IPS-NIHi11 (cell line): Measurements from ENCODE around the gene CLEC1A.

ENCODE experiments used
- DNase-seq: peaks from one replicate; pipeline ENCODE4 v3.0.0; 2012; ENCODE audit warnings: mixed read lengths, low spot score

CLEC1A gene

DNA sequence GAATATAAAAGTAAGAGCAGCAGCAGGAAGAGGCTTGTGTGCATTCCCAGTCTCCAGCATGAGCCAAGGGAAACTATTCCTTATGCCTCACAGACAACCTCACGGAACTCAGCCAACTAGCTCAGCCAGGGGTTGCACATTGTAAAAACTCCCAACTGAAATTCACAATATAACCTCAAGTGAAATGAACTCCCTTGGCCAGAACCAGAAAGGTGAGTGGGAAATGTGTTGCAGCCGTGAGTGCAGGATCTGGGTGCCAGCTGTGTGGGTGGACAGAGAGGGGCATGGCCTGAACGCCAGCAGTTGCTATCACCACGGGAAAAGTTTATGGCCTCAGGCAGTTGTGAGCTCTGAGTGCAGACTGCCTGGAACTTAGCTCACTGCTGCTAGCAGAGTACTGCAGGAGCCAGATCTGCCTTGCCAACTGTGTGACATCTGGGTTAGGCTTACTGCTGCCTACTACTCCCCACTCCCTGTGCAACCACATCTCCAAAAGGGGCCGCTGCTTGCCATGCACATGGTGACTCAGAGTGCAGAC lies 2.3 kb upstream of the CLEC1A start:
- no peak for DNase-seq

DNA sequence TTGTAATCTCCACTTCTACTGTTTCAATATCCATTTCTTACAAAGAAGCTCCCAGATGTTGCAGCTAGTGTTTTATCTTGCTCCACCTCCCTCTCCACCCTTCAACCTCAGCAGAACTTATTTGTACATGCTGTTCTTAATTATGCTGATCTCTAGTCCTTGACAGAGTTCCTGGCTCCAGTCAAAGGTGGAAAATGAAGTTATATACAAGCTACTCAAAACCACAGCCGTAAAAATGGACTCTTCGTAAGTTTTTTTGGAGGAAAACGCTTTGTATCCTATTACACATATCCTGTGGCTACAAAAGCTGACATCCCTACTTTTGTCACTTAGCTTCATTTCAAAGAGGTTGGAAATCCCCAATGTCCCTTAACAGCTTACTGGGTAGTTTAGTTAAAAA lies 1.3 kb downstream of the CLEC1A start:
- no peak for DNase-seq

DNA sequence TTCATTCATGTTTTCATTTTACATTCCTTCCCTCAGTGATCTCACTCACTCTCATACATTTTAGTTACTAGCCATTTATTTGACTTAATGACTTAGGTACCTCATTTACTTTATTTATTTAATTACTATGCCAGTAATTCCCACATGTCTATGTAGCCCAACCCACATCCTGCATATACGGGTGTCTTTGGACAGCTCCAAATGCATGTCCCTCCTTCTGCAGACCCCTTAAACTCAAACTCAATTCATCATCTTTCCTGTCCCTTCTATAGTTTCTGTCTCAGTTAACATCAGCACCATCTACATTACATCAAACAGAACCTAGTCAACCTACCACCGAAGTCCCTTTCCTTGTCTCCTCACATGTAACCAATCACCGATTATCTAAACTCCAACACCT lies 2.8 kb downstream of the CLEC1A start:
- DNase-seq = no peak

DNA sequence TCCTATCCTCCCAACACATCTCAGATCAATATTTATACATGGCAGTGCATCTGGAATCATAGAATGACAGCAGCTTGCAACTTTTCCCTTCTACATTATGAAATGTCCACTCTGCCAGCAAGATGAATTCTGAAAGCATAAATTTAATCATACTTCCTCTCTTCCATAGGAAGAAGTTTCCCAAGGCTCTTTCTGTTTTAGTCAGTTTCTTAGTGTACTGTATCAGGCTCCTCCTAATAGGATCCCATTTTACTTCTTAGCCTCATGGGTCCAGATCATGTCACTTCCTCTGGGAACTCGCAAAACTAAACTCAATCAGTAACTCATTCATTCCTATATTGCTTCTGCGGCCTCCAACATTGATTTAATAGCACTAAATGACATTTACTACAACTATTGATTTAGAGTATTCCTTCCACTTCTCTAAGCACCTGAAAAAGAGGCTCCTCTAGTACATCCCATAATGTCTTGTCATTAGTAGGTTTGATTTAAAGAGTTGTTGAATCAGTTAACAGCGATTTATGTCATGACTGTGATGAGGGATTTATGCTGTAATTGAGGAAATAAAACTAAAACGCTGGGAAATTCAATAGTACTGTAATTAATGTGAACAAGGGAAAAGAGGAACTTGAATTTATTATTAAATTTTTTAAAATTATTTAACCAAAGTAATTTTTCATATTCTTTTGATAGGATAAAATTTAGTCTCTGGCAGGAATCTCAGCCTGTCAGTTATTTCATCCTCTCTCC lies 4.0 kb downstream of the CLEC1A start:
- no peak for DNase-seq

DNA sequence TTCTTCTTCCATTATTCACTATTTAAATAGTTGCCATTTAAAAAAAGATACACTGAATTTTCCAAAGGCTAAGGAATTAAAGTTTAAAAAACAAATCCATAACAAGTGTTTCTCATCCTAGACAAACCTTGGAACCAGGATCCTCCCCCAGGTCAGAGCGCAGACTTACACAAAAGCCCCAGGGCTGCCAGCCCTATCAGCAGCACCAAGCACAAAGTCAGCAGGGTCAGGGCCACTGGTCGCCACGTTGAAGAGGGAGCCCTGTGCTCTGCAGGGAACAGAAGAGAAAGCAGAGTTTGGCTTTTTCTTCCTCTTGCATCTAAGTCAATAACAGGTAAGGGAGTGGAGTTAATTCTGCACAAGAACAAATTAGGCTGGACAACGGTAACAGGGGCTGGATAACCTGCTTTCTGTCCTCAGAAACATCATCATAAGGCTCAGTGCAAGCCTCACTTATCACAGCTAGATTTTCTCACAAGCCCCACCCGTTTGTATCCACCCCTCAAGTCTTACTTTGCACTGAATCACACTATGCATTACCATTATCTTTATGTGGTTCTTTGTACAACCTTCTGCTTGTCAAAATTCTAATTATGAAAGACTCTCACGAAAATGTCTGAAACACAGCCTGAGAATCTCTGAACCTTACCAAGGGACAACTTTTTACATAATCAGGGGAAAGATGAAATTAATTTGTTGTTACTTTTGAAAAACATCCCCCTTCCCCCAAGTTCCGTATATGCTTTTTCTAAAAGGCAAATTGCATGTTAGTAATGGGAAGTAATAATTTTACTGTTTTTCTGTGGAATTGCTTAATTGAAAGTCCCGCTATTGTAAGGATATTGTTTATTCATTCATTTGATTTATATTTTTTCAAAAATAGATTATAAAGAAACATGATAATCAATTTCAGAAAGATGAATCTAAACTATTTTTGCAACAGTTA lies 9.6 kb downstream of the CLEC1A start:
- DNase-seq = no peak

DNA sequence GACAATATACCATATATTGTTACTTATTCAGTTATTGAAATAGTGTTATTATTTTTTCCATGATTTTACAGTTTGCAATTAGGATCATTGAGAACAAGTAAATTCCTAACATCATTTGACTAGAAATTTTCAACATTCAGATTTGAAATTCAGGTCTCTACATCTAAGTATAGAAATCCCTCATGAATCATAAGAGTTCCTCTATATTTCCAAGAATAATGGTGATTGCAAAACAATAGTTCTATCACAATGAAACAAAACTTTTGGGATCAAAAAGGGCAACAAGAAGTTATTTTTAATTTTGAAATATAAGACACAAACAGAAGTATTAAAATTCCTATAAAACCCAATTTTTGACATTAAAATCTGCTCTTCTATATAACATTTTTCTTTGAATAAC lies 10.8 kb downstream of the CLEC1A start:
- DNase-seq = no peak

- DNase-seq = no peak
These were observed 12.4 kb downstream of the CLEC1A start for GRCh38 chr12:10086387-10086786.

- no peak for DNase-seq
These were observed 14.1 kb downstream of the CLEC1A start for GRCh38 chr12:10084733-10085132.

- DNase-seq = no peak
These were observed 16.5 kb downstream of the CLEC1A start for GRCh38 chr12:10082117-10082874.

DNA sequence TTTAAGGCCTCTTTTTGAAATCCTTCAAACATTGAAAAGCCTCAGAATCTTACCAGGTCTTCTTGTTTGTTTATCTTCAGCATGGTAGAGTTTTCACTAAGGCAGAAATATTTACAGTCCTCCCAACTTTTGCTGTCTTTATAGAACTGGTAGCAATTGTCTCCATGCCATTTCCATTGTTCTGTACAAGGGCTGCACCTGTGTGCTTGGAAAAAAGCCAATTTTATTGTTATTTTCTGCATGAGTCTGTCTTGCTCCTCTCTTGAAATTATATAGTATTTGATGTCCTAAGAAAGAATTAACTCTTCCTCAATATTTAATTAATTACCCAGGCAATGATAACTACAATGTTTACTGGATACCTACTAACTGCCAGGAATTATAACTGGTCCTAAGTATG lies 23.3 kb downstream of the CLEC1A start:
- no peak for DNase-seq

GRCh38 chr12:10073261-10073660 lies 25.5 kb downstream of the CLEC1A start:
- DNase-seq = no peak

DNA sequence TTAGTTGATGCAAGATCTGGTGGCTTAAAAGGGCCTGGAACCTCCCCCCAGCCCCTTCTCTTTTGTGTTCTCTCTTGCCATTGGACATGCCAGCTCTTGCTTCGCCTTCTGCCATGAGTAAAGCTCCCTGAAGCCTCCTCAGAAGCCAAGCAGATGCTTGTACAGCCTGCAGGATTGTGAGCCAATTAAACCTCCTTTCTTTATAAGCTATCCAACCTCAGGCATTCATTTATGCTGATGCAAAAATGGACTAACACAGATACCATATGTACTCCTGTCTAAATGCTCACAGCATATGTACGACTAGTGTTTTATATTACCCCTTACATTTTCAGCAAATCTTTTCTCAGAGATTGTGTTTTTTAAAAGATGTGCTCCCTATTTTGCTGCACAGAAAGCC lies 26.7 kb downstream of the CLEC1A start:
- DNase-seq = no peak

- no peak for DNase-seq
These were observed 28.4 kb downstream of the CLEC1A start for GRCh38 chr12:10070380-10070779.

GRCh38 chr12:10069976-10070375 lies 28.8 kb downstream of the CLEC1A start:
- no peak for DNase-seq

- no peak for DNase-seq
These were observed 29.7 kb downstream of the CLEC1A start for GRCh38 chr12:10069099-10069498.

DNA sequence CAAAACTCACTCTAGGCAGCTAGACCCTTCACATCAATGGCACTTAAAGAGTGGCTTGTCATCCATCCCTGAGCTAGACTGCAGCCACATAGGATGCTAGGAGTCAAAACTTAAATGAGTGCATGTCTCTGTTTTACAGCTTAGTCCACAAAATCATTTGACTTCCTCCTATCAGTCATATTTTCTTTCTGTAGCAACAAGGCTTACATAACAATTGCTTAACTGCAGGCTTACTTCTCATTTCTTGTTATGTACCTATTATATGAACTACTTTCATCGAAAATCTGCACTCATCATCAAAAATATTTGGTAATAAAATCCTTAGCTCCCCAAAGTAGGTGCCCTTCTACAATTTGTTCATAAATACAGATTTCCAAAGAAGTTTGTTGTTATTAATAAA lies 30.1 kb downstream of the CLEC1A start:
- DNase-seq = no peak

DNA sequence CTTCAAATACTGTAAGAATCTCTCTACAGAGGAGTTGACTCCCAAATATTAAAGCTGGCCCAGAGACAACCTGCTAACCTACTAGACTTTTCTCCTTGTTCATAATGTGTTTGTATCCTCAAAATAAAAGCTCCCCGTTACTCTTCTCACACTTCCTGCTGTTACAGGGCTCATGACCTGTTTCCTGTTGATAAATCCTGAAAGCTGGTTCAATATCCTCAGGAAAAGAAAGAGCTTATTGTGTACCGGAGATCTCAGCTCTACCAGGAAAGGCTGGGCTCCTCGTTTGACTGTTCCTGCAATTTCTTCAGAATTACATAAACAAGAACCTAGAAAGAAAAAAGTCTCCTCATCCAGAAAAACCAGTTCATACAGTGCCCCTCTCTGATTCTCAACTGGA lies 30.8 kb downstream of the CLEC1A start:
- DNase-seq = no peak

DNA sequence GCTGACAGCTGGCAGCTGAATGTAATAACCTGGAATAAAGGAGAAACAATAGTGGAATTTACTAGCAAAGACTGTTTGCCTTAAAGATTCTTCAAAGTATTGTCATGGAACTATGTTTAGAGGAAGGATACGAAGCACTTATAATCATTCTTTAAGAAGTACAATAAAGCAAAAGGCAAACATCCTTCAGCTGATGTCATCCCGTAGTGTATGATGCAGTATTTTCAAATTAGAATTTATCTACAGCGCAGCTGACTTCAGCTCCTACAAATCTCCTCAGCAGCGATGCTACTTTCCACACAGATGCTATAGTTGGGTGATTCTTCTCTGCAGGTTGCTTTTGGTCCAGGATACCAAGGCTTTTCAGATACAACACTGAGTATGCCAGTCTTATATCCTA lies 31.5 kb downstream of the CLEC1A start:
- no peak for DNase-seq

DNA sequence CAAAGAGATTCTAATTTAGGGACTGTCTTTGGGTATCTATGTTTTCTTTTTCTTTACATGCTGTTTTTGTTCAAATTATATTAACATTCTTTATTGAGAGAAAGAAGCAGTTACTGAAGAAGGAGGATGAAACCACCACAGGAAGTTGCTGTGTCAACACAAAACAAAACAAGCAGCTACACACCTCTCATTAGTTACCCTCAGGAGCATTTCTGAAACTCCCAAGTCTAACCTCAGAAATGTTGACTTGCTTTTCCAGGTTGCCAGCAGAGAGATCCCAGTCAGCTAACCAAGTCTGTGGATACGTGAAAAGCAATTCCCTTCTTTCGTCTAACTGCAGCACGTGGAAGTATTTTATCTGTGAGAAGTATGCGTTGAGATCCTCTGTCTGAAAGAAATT lies 33.5 kb downstream of the CLEC1A start:
- DNase-seq = no peak

DNA sequence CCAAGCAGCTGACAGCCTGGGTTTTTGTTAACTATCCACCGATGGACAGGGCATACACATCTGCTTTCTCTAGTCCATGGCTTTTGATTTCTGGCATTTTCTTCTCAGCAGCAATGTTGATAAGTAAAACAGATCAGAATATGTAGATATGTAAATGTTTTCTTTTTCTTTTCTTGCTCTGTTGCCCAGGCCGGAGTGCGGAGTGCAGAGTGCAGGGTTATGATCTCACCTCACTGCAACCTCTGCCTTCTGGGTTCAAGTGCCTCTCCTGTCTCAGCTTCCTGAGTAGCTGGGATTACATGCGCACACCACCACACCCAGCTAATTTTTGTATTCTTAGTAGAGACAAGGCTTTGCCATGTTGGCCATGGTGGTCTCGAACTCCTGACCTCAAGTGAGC lies 40.4 kb downstream of the CLEC1A start:
- DNase-seq = no peak

DNA sequence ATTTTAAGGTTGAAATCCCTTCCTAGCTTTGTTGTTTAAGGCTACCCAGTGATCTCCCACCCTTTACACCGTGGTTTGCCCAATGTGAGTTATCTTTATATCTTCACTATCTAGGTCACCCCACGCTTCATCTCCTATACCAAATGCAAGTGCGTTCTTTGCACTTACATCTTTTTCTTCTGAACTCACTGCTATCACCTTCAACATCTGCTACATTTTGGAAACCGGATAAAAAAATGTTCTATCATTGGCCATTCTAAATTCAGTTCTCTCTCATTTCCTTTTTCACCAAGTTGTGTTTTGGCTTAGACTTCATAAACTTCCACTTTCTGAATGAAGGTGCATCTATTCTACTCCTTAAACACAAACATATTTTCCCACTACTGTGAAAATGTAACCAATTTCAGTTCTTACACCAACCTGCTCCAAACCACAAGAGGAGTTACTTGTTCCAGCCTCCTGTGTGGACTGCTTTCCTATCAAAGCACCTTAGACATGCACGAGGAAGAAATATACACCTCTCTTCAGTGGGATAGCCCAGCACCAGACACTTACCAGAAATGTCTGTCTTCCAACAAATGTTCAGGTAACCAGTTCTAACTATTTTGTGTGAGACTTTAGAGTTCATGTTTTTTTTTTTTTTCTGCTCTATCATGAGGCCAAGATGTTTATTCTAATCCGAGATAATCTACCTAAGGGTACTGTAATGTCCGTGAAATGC lies 46.4 kb downstream of the CLEC1A start:
- DNase-seq = no peak

DNA sequence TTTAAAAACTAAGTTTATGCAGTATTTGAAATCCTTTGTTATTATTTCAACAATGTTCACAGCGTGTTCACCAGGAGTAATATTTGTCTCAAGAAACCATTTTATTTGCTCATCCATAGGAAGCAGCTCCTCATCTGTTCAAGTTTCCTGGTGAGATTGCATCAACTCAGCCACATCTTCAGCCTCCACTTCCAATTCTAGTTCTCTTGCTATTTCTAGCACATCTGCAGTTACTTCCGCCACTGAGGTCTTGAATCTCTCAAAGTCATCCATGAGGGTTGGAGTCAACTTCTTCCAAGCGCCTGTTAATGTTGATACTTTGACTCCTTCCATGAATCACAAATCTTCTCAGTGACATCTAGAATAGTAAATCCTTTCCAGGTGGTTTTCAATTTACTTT lies 50.3 kb downstream of the CLEC1A start:
- no peak for DNase-seq
